Measurements from ENCODE around the gene CEP55.

Gene CEP55

DNA sequence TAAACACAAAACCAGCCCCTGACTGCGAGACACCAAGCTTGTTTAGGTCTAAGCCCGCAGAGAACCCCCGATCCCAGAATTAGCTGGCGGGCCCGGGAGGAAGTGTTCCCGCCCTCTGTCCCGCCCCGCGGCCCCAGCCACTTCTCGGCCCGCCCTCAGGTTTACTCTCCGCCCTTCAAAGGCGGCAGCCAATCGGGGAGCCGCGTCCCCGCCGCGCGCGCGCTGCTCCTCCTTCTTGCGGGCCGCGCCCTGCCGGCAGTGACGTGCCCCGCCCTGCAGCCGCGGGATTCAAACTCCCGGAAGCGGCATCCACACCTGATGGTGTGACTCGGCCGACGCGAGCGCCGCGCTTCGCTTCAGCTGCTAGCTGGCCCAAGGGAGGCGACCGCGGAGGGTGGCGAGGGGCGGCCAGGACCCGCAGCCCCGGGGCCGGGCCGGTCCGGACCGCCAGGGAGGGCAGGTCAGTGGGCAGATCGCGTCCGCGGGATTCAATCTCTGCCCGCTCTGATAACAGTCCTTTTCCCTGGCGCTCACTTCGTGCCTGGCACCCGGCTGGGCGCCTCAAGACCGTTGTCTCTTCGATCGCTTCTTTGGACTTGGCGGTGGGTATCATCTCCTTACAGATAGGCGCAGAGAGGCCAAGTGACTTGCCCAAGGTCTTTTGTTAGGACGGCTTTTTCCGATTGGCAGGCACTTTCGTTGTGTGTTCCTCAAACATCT lies at the start of gene CEP55:
Gene CEP55, plus strand, starts transcription at position 291 of the 720 bp plus-strand sequence. CDS start 3,440 bp downstream, outside the sequence.
- peak; percentile 90 for DNase-seq (ENCODE audit: insufficient read length, low spot score)
- FAIRE-seq, result peak; percentile 73
- TF ChIP-seq POLR2A (IDR thresholded peaks at IDR 0.05; ENCODE audit: low read depth, low read length), result peak; percentile 74

DNA sequence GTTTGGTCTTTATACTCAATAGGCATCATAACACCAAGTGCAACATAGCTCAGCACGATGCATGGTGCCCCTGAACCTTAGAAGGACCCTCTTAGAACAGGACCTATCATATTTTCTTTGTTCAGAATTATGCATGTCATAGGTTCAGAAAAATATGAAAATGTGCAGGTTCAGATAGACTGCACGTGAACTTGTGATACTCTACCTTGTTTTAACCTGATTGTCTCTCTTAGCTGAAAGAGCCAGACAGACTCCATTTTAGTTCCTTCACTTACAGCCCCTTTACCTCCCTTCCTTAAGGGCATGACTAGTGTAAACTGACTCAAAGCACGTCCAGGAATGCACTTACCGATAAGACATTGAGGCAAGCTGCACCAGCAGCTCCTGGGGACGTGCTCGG lies 49.4 kb upstream of the CEP55 start:
- FAIRE-seq, result no peak
- DNase-seq (ENCODE audit: insufficient read length, low spot score), result no peak
- no peak for TF ChIP-seq POLR2A (IDR thresholded peaks at IDR 0.05; ENCODE audit: low read depth, low read length)

DNA sequence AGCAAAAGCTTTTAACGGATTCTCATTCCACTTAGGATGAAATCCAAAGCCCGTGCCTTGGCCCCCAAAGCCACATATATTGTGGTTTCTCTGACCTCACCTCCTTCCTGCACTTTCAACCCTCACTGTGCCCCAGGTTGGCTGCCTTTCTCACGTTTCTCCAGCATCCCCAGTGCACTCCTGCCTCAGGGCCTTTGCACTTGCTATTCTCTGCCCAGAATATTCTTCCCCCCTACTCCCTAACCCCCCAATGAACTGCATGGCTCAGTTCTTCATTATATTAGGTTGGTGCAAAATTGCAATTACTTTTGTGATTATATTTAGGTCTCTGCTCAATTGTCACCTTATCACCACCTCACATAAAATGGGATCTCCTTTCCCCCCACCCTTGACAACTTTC lies 48.4 kb upstream of the CEP55 start:
- no peak for TF ChIP-seq POLR2A (IDR thresholded peaks at IDR 0.05; ENCODE audit: low read depth, low read length)
- FAIRE-seq (no peak), DNase-seq (ENCODE audit: insufficient read length, low spot score) (no peak)

DNA sequence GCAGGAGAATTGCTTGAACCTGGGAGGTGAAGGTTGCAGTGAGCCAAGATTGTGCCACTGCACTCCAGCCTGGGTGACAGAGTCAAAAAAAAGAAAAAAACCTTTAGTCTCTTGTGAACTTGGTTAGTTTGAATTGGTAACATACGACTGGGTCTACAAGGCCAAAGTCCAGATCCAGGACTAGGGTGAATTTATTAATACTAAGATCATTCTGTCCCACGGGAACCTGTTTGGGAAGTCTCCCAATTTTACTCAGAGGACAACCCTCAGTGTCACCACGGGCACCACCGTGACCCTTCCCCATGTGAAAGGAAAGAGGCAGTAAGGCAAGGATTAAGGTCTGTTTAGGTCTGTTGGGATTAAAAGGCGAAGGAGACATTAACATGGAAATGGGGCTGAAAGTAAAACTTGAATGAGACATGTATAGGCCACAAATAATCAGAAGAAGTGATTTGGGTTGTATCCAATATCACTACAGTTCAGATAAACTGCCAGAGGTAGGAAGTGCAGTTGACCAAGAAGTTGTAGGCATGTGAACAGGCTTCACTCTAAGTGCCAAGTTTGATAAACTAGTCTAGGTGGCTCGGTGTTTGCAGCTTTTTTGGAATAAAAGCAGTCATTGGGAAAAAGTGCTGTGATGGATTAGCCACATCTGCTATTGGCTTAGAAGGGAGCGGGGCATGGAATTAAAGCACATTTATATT lies 45.0 kb upstream of the CEP55 start:
- no peak for DNase-seq (ENCODE audit: insufficient read length, low spot score)
- no peak for TF ChIP-seq POLR2A (IDR thresholded peaks at IDR 0.05; ENCODE audit: low read depth, low read length)
- no peak for FAIRE-seq

DNA sequence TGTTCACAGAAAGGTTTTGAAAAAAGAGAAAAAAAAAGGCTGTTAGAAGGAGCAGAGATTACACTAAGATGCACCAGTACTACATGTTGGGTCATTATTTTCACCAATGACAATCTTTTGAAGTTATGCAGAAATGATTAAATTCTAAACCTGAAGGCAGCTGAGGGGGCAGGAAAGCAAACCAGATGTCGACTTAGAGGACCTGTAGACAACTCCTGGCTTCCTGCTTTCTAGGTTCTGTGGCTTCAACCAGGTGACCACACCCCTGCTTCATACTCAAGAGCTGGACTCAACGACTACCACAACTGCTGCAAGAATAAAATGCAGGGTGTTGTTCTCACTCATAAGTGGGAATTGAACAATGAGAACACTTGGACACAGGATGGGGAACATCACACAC lies 44.3 kb upstream of the CEP55 start:
- DNase-seq (ENCODE audit: insufficient read length, low spot score), result no peak
- TF ChIP-seq POLR2A (IDR thresholded peaks at IDR 0.05; ENCODE audit: low read depth, low read length), result no peak
- no peak for FAIRE-seq

DNA sequence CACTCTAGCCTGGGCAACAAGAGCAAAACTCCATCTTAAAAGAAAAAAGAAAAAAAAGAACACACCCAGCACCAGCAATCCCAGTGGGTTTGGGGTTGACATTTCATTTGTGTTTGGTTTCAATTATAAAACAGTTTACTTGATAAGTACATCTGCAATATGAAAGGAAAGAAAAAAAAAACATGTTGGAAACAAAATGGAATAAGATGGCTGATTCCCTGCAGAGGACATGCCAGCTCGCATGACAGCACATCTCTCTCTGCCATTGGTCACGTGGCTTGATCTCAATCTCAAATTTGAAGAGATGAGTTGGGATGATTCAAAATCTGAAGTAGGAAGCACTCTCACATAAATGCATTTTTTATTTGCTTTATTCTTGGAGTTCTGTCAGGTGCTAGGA lies 42.3 kb upstream of the CEP55 start:
- no peak for DNase-seq (ENCODE audit: insufficient read length, low spot score)
- FAIRE-seq, result no peak
- no peak for TF ChIP-seq POLR2A (IDR thresholded peaks at IDR 0.05; ENCODE audit: low read depth, low read length)

DNA sequence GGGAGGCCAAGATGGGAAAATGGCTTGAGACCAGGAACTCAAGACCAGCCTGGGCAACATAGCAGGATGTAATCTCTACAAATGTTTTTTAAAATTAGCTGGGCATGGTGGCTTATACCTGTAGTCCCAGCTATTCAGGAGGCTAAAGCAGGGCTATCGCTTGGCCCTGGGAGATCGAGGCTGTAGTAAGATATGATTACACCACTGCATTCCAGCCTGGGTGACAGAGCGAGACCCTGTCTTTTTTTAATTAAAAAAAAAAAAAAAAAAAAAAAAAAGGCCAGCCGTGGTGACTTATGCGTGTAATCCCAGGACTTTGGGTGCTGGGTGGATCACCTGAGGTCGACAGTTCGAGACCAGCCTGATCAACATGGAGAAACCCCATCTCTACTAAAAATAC lies 41.7 kb upstream of the CEP55 start:
- TF ChIP-seq POLR2A (IDR thresholded peaks at IDR 0.05; ENCODE audit: low read depth, low read length), result no peak
- FAIRE-seq, result no peak
- no peak for DNase-seq (ENCODE audit: insufficient read length, low spot score)

DNA sequence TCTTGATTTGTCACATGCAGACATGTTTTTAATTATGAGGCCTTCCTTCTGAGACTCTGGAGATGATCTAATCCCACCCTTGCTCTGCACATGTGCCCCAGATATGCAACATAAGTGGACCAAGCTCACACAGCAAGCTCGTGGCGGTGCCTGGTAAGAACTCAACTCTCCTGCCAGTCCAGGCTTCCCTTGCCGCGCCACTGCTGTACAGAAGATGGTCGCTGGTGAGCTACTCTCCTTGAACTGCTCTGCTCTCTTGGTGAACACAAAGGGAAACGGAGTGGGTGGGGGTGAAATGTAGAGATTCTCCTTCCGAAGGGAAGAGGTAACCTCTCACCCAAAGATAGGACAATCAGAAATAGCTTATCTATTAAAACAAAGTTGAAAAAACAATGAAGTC lies 39.9 kb upstream of the CEP55 start:
- no peak for TF ChIP-seq POLR2A (IDR thresholded peaks at IDR 0.05; ENCODE audit: low read depth, low read length)
- no peak for FAIRE-seq
- DNase-seq (ENCODE audit: insufficient read length, low spot score), result no peak

DNA sequence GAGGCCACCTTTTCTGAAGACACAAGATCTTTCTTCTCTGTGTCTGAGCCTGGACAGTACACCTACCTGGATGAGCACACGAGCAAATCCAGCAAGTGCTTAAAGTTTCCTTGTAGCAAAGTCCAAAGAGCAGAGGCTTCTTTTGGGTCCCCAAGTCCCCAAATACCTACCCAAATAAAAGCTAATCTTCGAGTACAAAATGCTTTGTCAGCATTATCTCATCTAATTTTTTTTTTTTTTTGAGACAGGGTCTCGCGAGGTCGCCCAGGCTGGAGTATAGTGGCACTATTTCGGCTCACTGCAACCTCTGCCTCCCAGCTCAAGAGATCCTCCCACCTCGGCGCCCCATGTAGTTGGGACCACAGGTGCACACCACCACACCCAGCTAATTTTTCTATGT lies 38.9 kb upstream of the CEP55 start:
- no peak for FAIRE-seq
- no peak for TF ChIP-seq POLR2A (IDR thresholded peaks at IDR 0.05; ENCODE audit: low read depth, low read length)
- no peak for DNase-seq (ENCODE audit: insufficient read length, low spot score)

DNA sequence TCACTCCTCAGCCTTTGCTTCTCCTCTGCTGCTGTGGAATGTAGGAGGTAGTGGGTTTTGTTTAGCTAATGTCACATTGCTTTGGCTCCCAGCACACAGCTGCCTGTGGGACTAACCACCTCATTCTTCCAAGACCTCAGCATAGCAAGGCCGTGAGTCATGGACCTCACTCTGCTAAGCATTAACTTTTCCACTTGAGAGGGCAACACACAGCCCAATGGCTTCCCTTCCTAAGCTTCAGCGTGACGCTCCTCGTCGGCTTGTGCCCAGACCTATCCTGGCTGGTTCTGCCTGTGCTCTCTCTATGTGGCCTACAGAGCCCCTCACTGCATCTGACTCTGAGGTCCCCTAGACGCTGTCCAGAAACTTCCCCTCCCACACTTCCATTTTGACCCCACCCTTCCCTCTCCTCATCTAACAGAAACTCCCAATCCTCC lies 37.6 kb upstream of the CEP55 start:
- peak; percentile 81 for DNase-seq (ENCODE audit: insufficient read length, low spot score)
- FAIRE-seq, result peak; percentile 99
- peak; percentile 39; the same call in 1 of the 2 replicates for TF ChIP-seq POLR2A (IDR thresholded peaks at IDR 0.05; ENCODE audit: low read depth, low read length)

DNA sequence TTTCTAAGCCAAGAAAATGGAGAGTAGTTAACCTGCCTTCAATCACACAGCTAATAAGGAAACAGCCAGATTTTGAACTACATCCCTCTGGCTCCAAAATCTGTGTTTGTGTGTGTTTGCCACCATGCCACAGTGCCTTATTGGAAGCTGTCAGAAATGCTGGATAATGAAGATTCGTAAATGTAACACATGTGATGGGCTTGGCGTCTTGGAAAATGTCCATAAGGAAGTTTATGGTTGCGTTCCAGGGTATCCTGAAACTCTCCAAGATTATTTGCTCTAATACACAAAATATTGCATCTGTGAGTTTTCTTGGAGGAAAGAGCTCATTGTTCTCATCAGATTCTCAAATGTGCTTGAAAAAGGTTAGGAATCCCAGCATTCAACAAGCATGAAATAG lies 36.9 kb upstream of the CEP55 start:
- TF ChIP-seq POLR2A (IDR thresholded peaks at IDR 0.05; ENCODE audit: low read depth, low read length), result no peak
- DNase-seq (ENCODE audit: insufficient read length, low spot score) (no peak), FAIRE-seq (no peak)

DNA sequence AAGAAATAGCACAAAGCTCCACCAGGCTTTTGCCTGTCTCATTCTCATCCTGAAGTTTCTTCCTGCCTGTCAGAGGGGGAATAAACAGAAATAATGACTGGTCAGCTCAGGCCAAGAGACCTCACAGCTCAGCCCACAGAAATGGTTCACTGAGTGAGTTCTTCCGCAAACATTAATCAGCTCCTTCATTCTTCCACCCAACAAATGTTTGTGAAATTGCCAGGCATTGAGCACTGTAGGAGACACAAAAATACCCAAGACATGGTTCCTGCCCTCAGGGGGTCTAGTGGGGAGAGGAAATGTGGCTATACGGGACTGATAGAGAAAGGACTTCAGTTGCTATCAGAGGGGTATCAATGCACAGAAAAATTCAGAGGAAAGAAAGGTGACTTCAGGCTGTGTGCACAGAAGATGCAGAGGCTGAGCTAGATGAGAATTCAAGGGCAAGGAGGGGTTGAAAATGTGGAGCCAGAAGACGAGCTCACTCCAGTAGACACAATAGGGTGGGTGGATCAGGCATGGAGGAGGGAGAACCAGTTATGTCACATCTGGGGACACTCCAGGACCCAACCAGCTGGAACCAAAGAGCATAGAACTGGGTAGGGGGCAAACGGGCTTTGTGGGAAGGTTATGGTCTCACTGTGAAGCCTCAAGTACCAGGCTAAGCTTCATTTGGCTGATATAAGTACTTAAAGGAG lies 35.2 kb upstream of the CEP55 start:
- FAIRE-seq (no peak), DNase-seq (ENCODE audit: insufficient read length, low spot score) (no peak)

DNA sequence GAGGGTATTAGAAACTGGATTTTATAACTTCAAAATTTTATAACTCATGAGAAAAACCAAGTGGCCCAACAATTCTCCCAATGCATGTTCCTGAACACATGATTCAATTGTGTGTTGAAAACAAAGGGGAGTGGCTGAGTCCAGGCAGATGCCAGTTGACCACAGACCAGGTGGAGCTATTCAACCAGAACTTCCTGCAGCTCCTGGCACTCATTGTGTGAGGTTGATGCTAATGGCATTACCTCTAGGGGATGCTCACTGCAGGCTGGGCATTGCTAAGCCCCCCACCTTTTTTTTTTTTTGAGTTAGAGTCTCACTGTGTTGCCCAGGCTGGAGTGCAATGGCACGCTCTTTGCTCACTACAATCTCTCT lies 34.6 kb upstream of the CEP55 start:
- TF ChIP-seq POLR2A (IDR thresholded peaks at IDR 0.05; ENCODE audit: low read depth, low read length), result no peak
- peak; percentile 23 for FAIRE-seq
- no peak for DNase-seq (ENCODE audit: insufficient read length, low spot score)

More for the DNA sequence above, 35.2 kb upstream of the CEP55 start:
- no peak for TF ChIP-seq POLR2A (IDR thresholded peaks at IDR 0.05; ENCODE audit: low read depth, low read length)

DNA sequence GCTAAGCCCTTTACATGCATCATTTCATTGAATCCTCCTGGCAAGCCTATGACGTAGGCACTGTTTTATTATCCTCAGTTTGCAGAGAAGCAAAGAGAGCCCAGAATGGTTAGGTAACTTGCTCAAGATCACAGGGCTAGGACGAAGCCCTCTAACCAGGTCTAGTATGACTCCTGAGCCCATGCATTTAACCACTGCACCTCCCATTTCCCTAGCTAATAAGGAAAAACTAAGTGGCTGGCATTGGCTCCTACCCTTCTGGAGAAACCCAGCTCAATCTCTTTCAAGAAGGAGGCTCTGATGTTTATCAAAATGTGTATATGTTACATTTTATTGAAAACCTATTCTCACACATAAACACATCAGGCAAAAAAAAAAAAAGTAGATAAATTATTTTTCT lies 34.0 kb upstream of the CEP55 start:
- no peak for FAIRE-seq
- no peak for TF ChIP-seq POLR2A (IDR thresholded peaks at IDR 0.05; ENCODE audit: low read depth, low read length)
- DNase-seq (ENCODE audit: insufficient read length, low spot score), result no peak
